GM06990 (cell line): ENCODE measurements around the gene FZD8.

Experiments used
- DNase-seq: peaks from one replicate; pipeline ENCODE4 v3.0.0-alpha.2; 2011; ENCODE audit not compliant: insufficient read length; ENCODE audit errors: extremely low read depth
- H3K27me3 ChIP-seq: replicated peaks from 2 replicates; pipeline ENCODE4 v1.6.0; 2011; ENCODE audit warnings: low read length; ENCODE audit not compliant: control insufficient read depth, insufficient read depth
- H3K36me3 ChIP-seq: 2 replicates; pipeline ENCODE4 v1.5.1; 2011; ENCODE audit warnings: low read length; ENCODE audit not compliant: control insufficient read depth, insufficient read depth
- H3K4me3 ChIP-seq: replicated peaks from 2 replicates; pipeline ENCODE4 v1.5.1; 2011; ENCODE audit warnings: low read depth, mild to moderate bottlenecking, control low read depth, low read length
- TF ChIP-seq, protein P1 (sequence below): IDR thresholded peaks from 2 replicates; pipeline ENCODE4 v1.5.1; 2011; ENCODE audit warnings: low read length, control low read depth, mild to moderate bottlenecking, inconsistent platforms; ENCODE audit not compliant: insufficient read depth, poor library complexity, severe bottlenecking

The FZD8 gene

GRCh38 chr10:35600193-35600592 is 41.9 kb downstream of the FZD8 start:
- no peak for DNase-seq
- TF ChIP-seq, protein P1, sequence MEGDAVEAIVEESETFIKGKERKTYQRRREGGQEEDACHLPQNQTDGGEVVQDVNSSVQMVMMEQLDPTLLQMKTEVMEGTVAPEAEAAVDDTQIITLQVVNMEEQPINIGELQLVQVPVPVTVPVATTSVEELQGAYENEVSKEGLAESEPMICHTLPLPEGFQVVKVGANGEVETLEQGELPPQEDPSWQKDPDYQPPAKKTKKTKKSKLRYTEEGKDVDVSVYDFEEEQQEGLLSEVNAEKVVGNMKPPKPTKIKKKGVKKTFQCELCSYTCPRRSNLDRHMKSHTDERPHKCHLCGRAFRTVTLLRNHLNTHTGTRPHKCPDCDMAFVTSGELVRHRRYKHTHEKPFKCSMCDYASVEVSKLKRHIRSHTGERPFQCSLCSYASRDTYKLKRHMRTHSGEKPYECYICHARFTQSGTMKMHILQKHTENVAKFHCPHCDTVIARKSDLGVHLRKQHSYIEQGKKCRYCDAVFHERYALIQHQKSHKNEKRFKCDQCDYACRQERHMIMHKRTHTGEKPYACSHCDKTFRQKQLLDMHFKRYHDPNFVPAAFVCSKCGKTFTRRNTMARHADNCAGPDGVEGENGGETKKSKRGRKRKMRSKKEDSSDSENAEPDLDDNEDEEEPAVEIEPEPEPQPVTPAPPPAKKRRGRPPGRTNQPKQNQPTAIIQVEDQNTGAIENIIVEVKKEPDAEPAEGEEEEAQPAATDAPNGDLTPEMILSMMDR = peak; percentile 19
- Histone ChIP-seq H3K36me3 (no peaks in the 10 kb centered on the region), H3K4me3 (no peak overlapping the region), H3K27me3 (no peaks in the 10 kb centered on the region; the same call in 1 of the 2 replicates)

GRCh38 chr10:35598379-35598778 is 43.7 kb downstream of the FZD8 start:
- Histone ChIP-seq H3K36me3 (no peaks in the 10 kb centered on the region), H3K27me3 (no peaks in the 10 kb centered on the region; the same call in 1 of the 2 replicates), H3K4me3 (no peak overlapping the region)
- TF ChIP-seq, protein P1 = peak; percentile 26
- no peak for DNase-seq

DNA sequence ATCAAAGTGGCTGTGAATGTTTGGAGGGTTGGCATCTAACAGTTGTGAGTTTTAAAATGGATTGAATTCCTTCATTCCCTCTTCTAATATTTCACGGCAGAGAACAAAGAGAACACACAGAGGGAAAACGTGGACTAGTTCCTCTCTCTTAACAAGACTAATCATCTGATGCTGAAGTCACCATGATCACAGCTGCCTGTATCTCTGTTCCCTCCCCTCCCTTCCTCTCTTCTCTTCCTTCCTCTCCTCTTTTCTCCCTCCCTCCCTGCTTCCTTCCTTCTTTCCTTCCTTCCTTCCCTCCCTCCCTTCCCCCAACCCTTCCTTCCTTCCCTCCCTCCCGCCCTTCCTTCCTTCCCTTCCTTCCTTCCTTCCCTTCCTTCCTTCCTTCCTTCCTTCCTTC is 47.0 kb downstream of the FZD8 start:
- Histone ChIP-seq H3K27me3 (no peaks in the 10 kb centered on the region), H3K36me3 (no peaks in the 10 kb centered on the region), H3K4me3 (no peak overlapping the region)
- DNase-seq = no peak
- TF ChIP-seq, protein P1 = no peak

GRCh38 chr10:35594115-35595079 is 47.7 kb downstream of the FZD8 start:
- no peak for DNase-seq
- TF ChIP-seq, protein P1 = no peak
- no peaks in the 10 kb centered on the region for H3K36me3 ChIP-seq
- no peaks in the 10 kb centered on the region for H3K27me3 ChIP-seq
- H3K4me3 ChIP-seq = no peak overlapping the region

DNA sequence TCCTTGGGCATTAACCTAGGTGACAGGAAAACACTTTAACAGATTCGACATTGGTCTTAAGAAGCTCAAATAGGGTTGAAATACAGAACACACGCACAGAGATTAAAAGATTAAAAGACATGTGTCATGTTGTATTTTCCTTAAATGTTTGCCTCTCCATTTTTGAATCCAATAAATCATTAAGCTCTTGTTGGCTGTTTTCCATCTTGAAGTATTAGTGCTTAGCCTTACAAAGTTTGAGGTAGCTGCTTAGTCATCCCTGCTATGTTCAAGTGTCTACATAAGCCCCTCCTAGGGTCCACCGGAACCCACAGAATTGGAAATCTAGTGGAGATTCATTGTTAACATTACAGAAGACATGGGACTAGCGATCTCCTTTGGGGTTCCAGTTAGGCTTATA is 49.7 kb downstream of the FZD8 start:
- TF ChIP-seq, protein P1 = no peak
- Histone ChIP-seq H3K36me3 (no peaks in the 10 kb centered on the region), H3K27me3 (no peaks in the 10 kb centered on the region), H3K4me3 (no peak overlapping the region)
- no peak for DNase-seq

- DNase-seq = no peak
- H3K36me3 ChIP-seq = no peaks in the 10 kb centered on the region
- no peak overlapping the region for H3K4me3 ChIP-seq
- 0 out of 2 replicates have a peak, but pooled peaks cover 2% of the 10 kb centered on the region for H3K27me3 ChIP-seq
- TF ChIP-seq, protein P1 = no peak
These were observed 53.3 kb downstream of the FZD8 start for GRCh38 chr10:35588836-35589235.
